HG03571 (cell line): Measurements from ENCODE around the gene RAB40C.

ENCODE experiments used
- ATAC-seq: cut with Tn5 transposase; IDR thresholded peaks from one replicate; pipeline ENCODE4 v1.9.1; 2021; ENCODE audit not compliant: unreplicated experiment

The RAB40C gene

GRCh38 chr16:666572-666971 lies 76.7 kb downstream of the RAB40C start:
- ATAC-seq = no peak

GRCh38 chr16:667113-667779 lies 77.4 kb downstream of the RAB40C start:
- ATAC-seq = no peak

DNA sequence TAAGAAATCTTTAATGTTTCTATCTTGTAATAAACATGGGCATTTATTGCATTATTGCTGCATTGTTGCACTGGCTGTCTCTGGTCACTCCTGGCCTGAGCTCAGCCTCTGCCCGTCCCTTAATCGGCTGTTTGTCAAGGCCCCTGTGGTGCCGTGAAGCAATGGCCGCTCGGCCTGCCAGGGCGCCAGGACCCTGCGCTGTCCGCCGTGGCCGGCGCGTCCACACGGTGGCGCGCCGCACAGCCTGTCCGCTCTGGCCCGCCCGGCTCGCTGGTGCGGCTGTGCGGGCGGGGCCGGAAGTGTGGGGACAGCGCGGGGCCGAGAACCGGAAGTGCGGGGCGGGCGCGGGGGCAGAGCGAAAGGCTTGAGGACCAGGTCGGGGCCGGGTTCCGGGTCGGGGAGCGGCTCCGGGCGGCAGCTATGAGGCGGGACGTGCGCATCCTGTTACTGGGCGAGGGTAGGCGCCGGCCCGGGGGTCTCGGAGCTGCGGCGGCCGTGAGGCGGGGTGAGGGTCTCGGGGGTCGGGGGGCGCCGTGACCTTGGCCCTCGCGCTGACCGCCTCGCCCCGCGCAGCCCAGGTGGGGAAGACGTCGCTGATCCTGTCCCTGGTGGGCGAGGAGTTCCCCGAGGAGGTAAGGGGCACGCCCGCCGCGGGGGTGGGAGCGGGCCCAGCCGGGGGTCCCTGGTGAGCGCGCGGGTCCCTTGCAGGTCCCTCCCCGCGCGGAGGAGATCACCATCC lies 78.1 kb downstream of the RAB40C start, which contains the start of gene RHOT2:
TSS of gene RHOT2 (plus strand) at position 353 of the 739 bp plus-strand sequence. CDS start at position 421, 68 bp downstream.
- ATAC-seq = peak; percentile 76

GRCh38 chr16:668519-669171 lies 78.8 kb downstream of the RAB40C start:
- ATAC-seq = no peak

GRCh38 chr16:669666-670065 lies 79.8 kb downstream of the RAB40C start:
- ATAC-seq = no peak

- ATAC-seq = no peak
Measured at GRCh38 chr16:670485-671352, 80.9 kb downstream of the RAB40C start.

GRCh38 chr16:671353-672131 lies 81.7 kb downstream of the RAB40C start:
- ATAC-seq = no peak

GRCh38 chr16:672371-672770 lies 82.5 kb downstream of the RAB40C start:
- ATAC-seq = no peak

DNA sequence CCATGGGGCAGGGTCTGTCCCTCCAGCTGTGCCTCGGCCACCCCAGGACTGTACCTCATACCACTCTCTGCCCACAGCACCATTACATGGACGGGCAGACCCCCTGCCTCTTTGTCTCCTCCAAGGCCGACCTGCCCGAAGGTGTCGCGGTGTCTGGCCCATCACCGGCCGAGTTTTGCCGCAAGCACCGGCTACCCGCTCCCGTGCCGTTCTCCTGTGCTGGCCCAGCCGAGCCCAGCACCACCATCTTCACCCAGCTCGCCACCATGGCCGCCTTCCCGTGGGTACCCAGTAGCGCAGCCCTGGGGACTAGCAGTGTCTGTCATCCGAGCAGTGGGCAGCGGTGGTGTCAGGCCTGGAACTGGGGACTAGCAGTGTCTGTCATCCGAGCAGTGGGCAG lies 83.0 kb downstream of the RAB40C start:
- no peak for ATAC-seq

- ATAC-seq = no peak
Measured at GRCh38 chr16:673399-673991, 83.6 kb downstream of the RAB40C start.

DNA sequence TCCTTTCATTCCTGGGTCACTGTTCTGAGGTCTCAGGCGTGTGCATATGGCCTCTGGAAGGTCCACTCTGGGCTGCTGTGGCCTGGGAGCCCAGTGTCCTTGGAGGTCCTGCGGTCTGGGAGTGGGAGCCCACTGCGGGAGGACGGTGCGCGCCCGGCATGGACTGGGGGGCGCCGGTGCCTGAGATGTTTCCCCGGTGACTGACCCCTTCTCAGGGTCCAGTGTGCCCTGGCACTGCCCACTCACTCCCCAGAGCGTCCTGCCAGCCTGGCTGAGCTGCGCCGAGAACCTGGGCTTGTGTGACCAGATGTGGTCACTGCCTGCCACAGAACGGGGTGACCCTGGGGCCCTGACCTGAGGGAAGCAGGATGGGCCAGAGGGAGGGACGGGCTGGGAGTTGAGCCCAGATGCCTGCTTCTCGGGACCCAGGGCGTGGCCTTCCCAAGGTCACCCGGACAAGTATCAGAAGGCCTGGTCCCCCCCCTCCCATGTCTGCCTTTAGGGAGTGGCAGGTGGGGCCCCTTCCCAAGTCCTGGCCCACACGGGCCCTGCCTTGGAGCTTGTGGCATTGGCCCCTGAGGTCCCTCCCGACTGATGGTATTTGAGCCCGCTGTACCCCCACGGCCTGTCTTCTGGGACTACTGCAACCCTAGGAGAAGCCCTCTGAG lies 84.5 kb downstream of the RAB40C start:
- no peak for ATAC-seq

- ATAC-seq = no peak
Measured at GRCh38 chr16:674968-675883, 85.4 kb downstream of the RAB40C start, which contains the start of gene RHBDL1. TSS of gene RHBDL1 (plus strand) at chr16:675671. CDS start at chr16:675791, 120 bp downstream.

GRCh38 chr16:675884-676564 lies 86.2 kb downstream of the RAB40C start:
- no peak for ATAC-seq

DNA sequence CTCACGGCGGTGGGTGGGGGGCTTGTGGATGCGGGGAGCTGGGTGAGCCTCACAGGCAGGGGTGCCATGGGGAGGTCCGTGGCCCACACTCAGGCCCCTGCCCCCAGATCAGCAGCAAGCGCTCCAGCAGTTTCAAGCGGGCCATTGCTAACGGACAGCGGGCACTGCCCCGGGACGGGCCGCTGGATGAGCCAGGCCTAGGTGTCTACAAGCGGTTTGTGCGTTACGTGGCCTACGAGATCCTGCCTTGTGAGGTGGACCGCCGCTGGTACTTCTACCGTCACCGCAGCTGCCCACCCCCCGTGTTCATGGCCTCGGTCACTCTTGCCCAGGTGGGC lies 86.7 kb downstream of the RAB40C start:
- ATAC-seq = no peak

DNA sequence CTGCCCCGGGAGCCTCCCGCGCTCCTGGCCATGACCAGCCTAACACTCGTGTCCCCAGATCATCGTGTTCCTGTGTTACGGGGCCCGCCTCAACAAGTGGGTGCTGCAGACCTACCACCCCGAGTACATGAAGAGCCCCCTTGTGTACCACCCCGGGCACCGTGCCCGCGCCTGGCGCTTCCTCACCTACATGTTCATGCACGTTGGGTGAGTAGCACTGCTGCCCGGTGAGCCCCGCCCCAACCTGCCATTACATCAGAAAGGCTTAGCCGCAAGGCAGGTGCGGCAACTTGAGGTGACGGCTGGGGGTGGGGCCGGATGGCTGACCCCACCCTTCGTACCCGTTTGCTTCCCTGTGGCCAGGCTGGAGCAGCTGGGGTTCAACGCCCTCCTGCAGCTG lies 87.0 kb downstream of the RAB40C start:
- ATAC-seq = no peak

- no peak for ATAC-seq
Measured at GRCh38 chr16:677316-678190, 87.7 kb downstream of the RAB40C start.
